Loucy (cell line): Measurements from ENCODE around the gene RASGEF1B.

Experiments used
- H2AFZ ChIP-seq: fragments of 200-600 bp; sonication (generic); 2 replicates; pipeline ENCODE4 v1.6.0; 2016; ENCODE audit warnings: antibody characterized with exemption, mild to moderate bottlenecking, low read length, moderate library complexity
- H3F3A ChIP-seq: fragments of 200-600 bp; 2 replicates; pipeline ENCODE4 v1.6.0; 2016; ENCODE audit warnings: antibody characterized with exemption, low read depth, mild to moderate bottlenecking
- H3K27me3 ChIP-seq: fragments of 200-600 bp; sonication (generic); 2 replicates; pipeline ENCODE4 v1.6.1; 2014; ENCODE audit warnings: low read length, mild to moderate bottlenecking; ENCODE audit not compliant: insufficient read depth, poor library complexity, severe bottlenecking
- H3K36me3 ChIP-seq: fragments of 200-600 bp; sonication (generic); 2 replicates; pipeline ENCODE4 v1.6.1; 2016; ENCODE audit warnings: low read length; ENCODE audit not compliant: insufficient read depth
- H3K4me1 ChIP-seq: fragments of 200-600 bp; sonication (generic); 2 replicates; pipeline ENCODE4 v1.5.1; 2014; ENCODE audit warnings: low read length, mild to moderate bottlenecking; ENCODE audit not compliant: insufficient read depth, poor library complexity, severe bottlenecking
- H3K4me2 ChIP-seq: fragments of 200-600 bp; sonication (generic); 2 replicates; pipeline ENCODE4 v1.6.0; 2014; ENCODE audit warnings: antibody characterized with exemption, low read length, low read depth, mild to moderate bottlenecking; ENCODE audit not compliant: poor library complexity, severe bottlenecking
- H3K4me3 ChIP-seq: fragments of 200-600 bp; sonication (generic); 2 replicates; pipeline ENCODE4 v1.5.1; 2014; ENCODE audit warnings: low read length, mild to moderate bottlenecking, mixed read lengths; ENCODE audit not compliant: poor library complexity, severe bottlenecking
- H3K79me2 ChIP-seq: fragments of 200-600 bp; sonication (generic); 2 replicates; pipeline ENCODE4 v1.6.1; 2014; ENCODE audit warnings: low read length; ENCODE audit not compliant: insufficient read depth
- H3K9ac ChIP-seq: fragments of 200-600 bp; sonication (generic); 2 replicates; pipeline ENCODE4 v1.6.0; 2014; ENCODE audit warnings: mild to moderate bottlenecking, low read depth, low read length, moderate library complexity; ENCODE audit not compliant: poor library complexity, severe bottlenecking
- H3K9me2 ChIP-seq: fragments of 200-600 bp; sonication (generic); replicated peaks from 2 replicates; pipeline ENCODE4 v1.6.1; 2016; ENCODE audit warnings: low read depth, low read length, mixed read lengths
- H3K9me3 ChIP-seq: fragments of 200-600 bp; sonication (generic); 2 replicates; pipeline ENCODE4 v1.6.1; 2014; ENCODE audit warnings: mild to moderate bottlenecking, antibody characterized with exemption, low read length, low read depth; ENCODE audit not compliant: insufficient read depth
- H4K20me1 ChIP-seq: fragments of 200-600 bp; sonication (generic); 2 replicates; pipeline ENCODE4 v1.6.0; 2014; ENCODE audit warnings: antibody characterized with exemption, low read length, mild to moderate bottlenecking; ENCODE audit not compliant: insufficient read depth, poor library complexity, severe bottlenecking
- EZH2phosphoT487 ChIP-seq: fragments of 200-600 bp; IDR thresholded peaks from 2 replicates; pipeline ENCODE4 v1.6.1; 2018; ENCODE audit warnings: antibody characterized with exemption, mild to moderate bottlenecking, moderate library complexity, borderline replicate concordance
- TF ChIP-seq, protein P1 (sequence below): fragments of 200-600 bp; sonication (generic); conservative IDR thresholded peaks from 2 replicates; pipeline ENCODE4 v1.5.1; 2014; ENCODE audit warnings: mild to moderate bottlenecking, antibody characterized with exemption, low read length

RASGEF1B gene

DNA sequence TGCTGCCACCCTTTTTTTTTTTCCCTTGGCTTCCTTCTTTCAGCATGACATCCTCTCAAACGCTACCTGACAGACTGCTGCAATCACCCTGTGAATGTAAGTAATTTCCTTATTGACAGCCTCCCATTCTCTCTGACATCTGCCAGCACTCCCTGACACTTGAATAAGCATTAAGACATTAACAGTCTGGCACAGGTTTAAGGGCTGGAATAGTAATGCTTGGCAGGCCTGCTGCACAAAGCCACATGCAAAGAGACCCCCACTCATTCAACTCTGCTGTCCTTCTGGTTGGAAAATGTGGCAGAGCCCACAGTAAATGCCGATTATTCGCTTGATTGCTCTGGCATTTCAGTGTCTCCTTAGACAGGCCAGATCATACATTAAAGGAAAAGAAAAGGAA lies 28.1 kb upstream of the RASGEF1B start:
- Histone ChIP-seq H3K4me1 (peaks cover 27% of the 10 kb centered on the region), H4K20me1 (no peaks in the 10 kb centered on the region), H3K9me3 (no peaks in the 10 kb centered on the region), H3K9ac (peak overlapping the region; percentile 42), H3F3A (peaks cover under 1% of the 10 kb centered on the region; the same call in 1 of the 2 replicates), H3K36me3 (no peaks in the 10 kb centered on the region), H3K27me3 (no peaks in the 10 kb centered on the region), H3K79me2 (no peaks in the 10 kb centered on the region), H3K4me2 (no peak overlapping the region), H3K4me3 (no peak overlapping the region), H3K9me2 (no peaks in the 10 kb centered on the region), H2AFZ (0 out of 2 replicates have a peak overlapping the region, but pooled peaks have one; percentile 45)
- no peak for TF ChIP-seq EZH2phosphoT487
- TF ChIP-seq, protein P1, sequence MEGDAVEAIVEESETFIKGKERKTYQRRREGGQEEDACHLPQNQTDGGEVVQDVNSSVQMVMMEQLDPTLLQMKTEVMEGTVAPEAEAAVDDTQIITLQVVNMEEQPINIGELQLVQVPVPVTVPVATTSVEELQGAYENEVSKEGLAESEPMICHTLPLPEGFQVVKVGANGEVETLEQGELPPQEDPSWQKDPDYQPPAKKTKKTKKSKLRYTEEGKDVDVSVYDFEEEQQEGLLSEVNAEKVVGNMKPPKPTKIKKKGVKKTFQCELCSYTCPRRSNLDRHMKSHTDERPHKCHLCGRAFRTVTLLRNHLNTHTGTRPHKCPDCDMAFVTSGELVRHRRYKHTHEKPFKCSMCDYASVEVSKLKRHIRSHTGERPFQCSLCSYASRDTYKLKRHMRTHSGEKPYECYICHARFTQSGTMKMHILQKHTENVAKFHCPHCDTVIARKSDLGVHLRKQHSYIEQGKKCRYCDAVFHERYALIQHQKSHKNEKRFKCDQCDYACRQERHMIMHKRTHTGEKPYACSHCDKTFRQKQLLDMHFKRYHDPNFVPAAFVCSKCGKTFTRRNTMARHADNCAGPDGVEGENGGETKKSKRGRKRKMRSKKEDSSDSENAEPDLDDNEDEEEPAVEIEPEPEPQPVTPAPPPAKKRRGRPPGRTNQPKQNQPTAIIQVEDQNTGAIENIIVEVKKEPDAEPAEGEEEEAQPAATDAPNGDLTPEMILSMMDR = no peak

DNA sequence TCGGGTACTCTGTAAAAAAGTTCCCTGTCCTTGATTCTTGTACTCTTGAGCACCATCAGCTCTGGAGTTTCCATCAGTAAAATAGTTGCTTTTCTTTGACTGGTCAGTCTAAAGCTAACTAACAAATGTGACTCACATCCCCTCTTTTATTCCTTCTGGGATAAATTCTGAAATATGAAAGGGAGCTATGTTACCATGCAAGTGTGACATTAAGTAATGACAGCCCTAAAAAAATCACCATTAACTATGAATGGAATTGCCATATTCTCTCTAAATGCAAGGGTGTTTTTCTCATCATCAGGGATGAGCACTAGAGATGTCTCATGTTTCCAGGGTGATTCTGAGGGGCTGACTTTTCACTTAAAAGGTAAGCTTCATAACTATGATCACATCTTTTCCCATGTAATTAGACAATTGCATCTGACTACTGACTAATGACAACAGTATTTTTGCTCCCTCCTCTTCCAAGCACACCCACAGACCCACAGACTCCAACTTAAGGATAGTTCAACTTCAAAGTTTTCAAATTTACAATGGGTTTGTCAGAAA lies 26.9 kb upstream of the RASGEF1B start:
- H3K9ac ChIP-seq = no peak overlapping the region
- no peaks in the 10 kb centered on the region for H3K79me2 ChIP-seq
- no peaks in the 10 kb centered on the region for H3K9me3 ChIP-seq
- no peaks in the 10 kb centered on the region for H3K27me3 ChIP-seq
- H2AFZ ChIP-seq = 0 out of 2 replicates have a peak overlapping the region, but pooled peaks have one; percentile 45
- H3K4me1 ChIP-seq = peaks cover 23% of the 10 kb centered on the region
- no peaks in the 10 kb centered on the region for H3K9me2 ChIP-seq
- H4K20me1 ChIP-seq = no peaks in the 10 kb centered on the region
- TF ChIP-seq EZH2phosphoT487 = no peak
- TF ChIP-seq, protein P1 = no peak
- H3K4me2 ChIP-seq = no peak overlapping the region
- no peaks in the 10 kb centered on the region for H3K36me3 ChIP-seq
- H3F3A ChIP-seq = no peaks in the 10 kb centered on the region
- no peak overlapping the region for H3K4me3 ChIP-seq

DNA sequence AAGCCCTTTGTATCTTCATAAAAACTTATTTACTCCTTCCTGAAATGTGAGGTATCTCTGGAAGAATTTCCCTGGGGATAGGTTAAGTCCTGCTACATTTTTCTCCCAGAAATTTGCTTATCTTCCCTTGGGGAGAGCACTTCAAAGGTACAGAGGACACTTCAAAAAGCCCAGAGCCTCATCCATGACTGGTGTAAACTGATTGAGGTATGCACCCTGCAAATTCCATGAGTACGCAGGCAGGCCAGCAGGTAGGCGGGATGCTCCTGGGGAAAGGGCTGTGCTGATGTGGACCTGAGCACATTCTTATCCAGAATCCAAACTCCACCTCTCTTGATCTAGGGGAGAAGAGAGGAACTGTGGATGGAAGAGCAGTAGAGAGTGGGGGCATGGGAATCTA lies 26.3 kb upstream of the RASGEF1B start:
- no peak overlapping the region for H3K4me3 ChIP-seq
- H3F3A ChIP-seq = no peaks in the 10 kb centered on the region
- H3K27me3 ChIP-seq = no peaks in the 10 kb centered on the region
- H3K4me1 ChIP-seq = peaks cover 27% of the 10 kb centered on the region
- H3K9ac ChIP-seq = no peak overlapping the region
- no peaks in the 10 kb centered on the region for H3K9me3 ChIP-seq
- H3K79me2 ChIP-seq = no peaks in the 10 kb centered on the region
- H2AFZ ChIP-seq = no peak overlapping the region
- no peaks in the 10 kb centered on the region for H3K36me3 ChIP-seq
- H3K4me2 ChIP-seq = no peak overlapping the region
- TF ChIP-seq EZH2phosphoT487 = no peak
- TF ChIP-seq, protein P1 = no peak
- H3K9me2 ChIP-seq = no peaks in the 10 kb centered on the region
- no peaks in the 10 kb centered on the region for H4K20me1 ChIP-seq
